Kidney epithelial cell (primary cell): ENCODE measurements around the gene PAQR5. TPM values are rescaled to one million over a fixed set of nuclear protein-coding genes. Genes with fewer than 3 reads are reported as not detected.

Experiments
- DNase-seq: peaks from one replicate; pipeline ENCODE4 v3.0.0-alpha.2; 2010; ENCODE audit warnings: low read depth
- H3K27me3 ChIP-seq: 2 replicates; pipeline ENCODE4 v1.6.0; 2011; ENCODE audit warnings: low read length; ENCODE audit not compliant: control insufficient read depth, insufficient read depth
- H3K36me3 ChIP-seq: 2 replicates; pipeline ENCODE4 v1.5.1; 2011; ENCODE audit warnings: low read length; ENCODE audit not compliant: control insufficient read depth, insufficient read depth
- H3K4me3 ChIP-seq: 2 replicates; pipeline ENCODE4 v1.5.1; 2011; ENCODE audit warnings: low read depth, mild to moderate bottlenecking, control low read depth, low read length
- total RNA-seq: library from RNA; depleted of rRNA; stranded (reverse); fragments of >200 nt; gene quantifications from 2 replicates; pipeline ENCODE4 v1.2.3, GENCODE V29; 2015
- TF ChIP-seq, protein P1 (sequence below): IDR thresholded peaks from 2 replicates; pipeline ENCODE4 v1.5.1; 2011; ENCODE audit warnings: mild to moderate bottlenecking, moderate library complexity, low read length, control low read depth, inconsistent platforms; ENCODE audit not compliant: insufficient read depth, poor library complexity, severe bottlenecking

Gene PAQR5
- total RNA-seq, 1 donor from 2014 or later, result 9.7 TPM

DNA sequence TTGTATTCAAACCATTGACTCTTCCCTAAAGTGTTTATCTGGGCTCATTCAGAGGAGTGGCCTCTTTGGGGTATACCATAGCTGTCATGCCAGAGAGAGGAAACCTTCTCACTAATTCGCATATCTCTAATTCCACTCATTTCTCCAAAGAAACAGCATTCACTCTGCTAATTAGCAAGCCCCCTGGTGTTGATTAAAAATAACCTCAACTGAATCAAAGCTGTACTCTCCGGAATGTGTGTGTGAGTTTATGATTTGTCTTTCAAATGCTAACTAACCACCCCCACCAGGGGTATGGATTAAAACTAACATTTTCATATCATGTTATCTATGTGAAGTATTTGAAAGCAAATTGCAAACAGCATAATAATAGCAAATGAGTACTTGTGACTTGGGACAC is 45.5 kb downstream of the PAQR5 start:
- no peaks in the 10 kb centered on the region for H3K36me3 ChIP-seq
- no peak for DNase-seq
- H3K4me3 ChIP-seq, result no peak overlapping the region
- TF ChIP-seq, protein P1, sequence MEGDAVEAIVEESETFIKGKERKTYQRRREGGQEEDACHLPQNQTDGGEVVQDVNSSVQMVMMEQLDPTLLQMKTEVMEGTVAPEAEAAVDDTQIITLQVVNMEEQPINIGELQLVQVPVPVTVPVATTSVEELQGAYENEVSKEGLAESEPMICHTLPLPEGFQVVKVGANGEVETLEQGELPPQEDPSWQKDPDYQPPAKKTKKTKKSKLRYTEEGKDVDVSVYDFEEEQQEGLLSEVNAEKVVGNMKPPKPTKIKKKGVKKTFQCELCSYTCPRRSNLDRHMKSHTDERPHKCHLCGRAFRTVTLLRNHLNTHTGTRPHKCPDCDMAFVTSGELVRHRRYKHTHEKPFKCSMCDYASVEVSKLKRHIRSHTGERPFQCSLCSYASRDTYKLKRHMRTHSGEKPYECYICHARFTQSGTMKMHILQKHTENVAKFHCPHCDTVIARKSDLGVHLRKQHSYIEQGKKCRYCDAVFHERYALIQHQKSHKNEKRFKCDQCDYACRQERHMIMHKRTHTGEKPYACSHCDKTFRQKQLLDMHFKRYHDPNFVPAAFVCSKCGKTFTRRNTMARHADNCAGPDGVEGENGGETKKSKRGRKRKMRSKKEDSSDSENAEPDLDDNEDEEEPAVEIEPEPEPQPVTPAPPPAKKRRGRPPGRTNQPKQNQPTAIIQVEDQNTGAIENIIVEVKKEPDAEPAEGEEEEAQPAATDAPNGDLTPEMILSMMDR, result no peak
- no peaks in the 10 kb centered on the region for H3K27me3 ChIP-seq

DNA sequence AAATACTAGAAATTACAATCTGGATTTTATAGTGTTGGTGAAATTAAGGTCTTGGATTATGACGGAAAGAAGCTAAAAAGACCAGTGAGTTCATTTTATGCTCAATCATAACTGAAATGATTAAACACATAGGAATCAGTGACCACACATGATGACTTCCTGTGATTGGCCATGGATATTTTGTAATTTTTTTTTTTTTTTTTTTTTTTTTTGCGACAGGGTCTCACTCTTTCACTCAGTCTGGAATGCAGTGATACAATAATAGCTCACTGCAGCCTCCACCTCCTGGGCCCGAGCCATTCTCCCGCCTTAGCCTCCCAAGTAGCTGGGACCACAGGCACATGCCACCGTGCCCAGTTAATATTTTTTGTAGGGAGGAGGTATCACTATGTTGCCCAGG is 47.4 kb downstream of the PAQR5 start:
- TF ChIP-seq, protein P1, result no peak
- no peak for DNase-seq
- Histone ChIP-seq H3K36me3 (no peaks in the 10 kb centered on the region), H3K27me3 (no peaks in the 10 kb centered on the region), H3K4me3 (no peak overlapping the region)

DNA sequence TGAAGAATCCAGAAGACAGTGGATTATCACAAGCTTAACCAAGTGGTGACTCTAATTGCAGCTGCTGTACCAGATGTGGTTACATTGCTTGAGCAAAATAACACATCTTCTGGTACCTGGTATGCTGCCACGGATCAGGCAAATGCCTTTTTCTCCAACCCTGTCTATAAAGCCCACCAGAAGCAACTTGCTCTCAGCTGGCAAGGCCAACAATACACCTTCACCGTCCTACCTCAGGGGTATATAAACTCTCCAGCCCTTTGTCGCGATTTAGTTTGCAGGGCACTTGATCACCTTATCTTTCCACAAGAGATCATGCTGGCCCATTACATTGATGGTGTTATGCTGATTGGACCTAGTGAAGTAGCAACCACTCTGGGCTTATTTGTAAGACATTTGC is 52.6 kb downstream of the PAQR5 start:
- H3K36me3 ChIP-seq, result no peaks in the 10 kb centered on the region
- TF ChIP-seq, protein P1, result no peak
- DNase-seq, result no peak

DNA sequence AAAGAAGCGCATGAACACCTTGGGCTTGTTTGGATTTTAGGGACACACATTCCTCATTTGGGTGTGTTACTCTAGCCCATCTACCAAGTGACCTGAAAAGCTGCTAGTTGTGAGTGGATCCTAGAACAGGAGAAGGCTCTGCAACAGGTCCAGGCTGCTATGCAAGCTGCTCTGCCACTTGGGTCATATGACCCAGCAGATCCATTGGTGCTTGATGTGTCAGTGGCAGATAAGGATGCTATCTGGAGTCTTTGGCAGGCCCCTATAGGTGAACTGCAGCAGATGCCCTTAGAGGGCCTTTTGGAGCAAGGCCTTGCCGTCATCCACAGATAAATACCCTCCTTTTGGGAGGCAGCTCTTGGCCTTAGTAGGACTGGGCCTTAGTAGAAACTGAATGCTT is 53.2 kb downstream of the PAQR5 start:
- no peaks in the 10 kb centered on the region for H3K27me3 ChIP-seq
- H3K4me3 ChIP-seq, result no peak overlapping the region
- no peaks in the 10 kb centered on the region for H3K36me3 ChIP-seq
- DNase-seq, result no peak
- TF ChIP-seq, protein P1, result no peak

More for the DNA sequence above, 52.6 kb downstream of the PAQR5 start:
- no peak overlapping the region for H3K4me3 ChIP-seq
- no peaks in the 10 kb centered on the region for H3K27me3 ChIP-seq

DNA sequence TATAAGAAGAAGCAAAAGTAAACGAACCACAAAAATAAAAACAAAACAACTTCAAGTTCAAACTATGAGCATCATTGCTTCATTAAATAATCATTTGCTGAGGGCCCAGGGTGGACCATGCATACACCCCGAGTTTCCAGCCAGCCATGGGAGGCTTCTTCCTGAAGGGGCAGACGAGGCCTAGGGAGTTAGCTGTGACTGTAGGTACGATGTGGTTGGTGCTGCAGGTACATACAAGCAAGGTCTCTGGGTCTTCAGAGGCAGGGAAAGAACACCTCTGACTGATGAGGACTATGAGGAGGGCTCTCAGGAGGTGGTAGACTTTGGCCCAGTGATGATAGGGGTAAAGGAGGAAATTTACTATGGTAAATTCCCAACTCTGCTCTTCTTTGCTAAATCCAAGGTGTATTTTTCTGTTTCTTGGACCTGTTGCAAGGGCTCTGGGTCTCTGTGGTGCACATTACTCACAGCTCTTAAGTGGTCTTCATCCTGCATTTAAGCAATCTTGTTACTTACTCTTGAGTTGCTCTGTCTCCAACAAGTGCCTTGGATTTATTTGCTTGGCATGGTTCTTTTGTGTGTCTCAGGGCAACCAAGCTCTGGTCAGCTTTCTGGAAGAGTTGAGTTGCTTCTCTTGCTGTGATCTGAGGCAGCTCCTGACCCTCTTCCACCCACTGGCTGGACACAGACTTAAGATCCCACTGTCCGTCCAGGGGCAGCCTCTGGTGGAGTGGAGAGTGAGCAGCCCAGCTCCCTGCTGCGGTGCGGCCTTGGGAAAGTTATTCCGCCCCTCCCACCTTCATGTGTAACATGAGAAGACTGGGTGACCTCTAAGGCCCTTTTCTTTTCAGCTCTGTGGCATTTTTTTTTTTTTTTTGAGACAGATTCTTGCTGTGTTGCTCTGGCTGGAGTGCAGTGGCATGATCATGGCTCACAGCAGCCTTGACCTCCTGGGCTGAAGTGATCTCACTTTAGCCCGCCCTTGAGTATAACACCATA is 59.4 kb downstream of the PAQR5 start:
- no peaks in the 10 kb centered on the region for H3K27me3 ChIP-seq
- TF ChIP-seq, protein P1, result no peak
- peak; percentile 29 for DNase-seq
- H3K36me3 ChIP-seq, result no peaks in the 10 kb centered on the region
- no peak overlapping the region for H3K4me3 ChIP-seq
